ENCODE measurements around the gene RPAP3.

RPAP3 gene, protein sequence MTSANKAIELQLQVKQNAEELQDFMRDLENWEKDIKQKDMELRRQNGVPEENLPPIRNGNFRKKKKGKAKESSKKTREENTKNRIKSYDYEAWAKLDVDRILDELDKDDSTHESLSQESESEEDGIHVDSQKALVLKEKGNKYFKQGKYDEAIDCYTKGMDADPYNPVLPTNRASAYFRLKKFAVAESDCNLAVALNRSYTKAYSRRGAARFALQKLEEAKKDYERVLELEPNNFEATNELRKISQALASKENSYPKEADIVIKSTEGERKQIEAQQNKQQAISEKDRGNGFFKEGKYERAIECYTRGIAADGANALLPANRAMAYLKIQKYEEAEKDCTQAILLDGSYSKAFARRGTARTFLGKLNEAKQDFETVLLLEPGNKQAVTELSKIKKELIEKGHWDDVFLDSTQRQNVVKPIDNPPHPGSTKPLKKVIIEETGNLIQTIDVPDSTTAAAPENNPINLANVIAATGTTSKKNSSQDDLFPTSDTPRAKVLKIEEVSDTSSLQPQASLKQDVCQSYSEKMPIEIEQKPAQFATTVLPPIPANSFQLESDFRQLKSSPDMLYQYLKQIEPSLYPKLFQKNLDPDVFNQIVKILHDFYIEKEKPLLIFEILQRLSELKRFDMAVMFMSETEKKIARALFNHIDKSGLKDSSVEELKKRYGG

GRCh38 chr12:47705566-47706425 lies at the start of gene RPAP3:
RPAP3 (minus strand) TSS chr12:47706030; CDS start chr12:47702840, 3,190 bp downstream.
- DNase-seq = peak; percentile 91

DNA sequence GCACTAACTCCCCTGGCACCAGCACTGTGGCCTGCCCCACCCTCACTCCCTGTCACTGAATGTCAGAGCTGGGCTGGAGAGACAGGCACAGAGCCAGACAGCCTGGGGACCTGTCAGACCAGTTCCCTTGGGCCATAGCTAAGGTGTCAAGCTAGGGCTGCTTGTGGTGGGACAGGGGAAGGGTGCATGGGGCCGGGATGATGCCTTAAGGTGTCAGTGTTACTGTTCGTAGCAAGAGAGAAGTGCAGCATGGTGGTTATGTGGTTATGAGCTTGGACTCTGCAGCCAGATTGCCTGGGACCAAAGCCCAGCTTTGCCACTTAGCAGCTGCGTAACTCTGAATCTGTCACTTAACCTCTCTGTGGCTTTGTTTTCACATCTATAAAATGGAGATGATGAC lies 49.1 kb upstream of the RPAP3 start:
- DNase-seq = no peak

- no peak for DNase-seq
Observed at GRCh38 chr12:47754126-47754525, 48.3 kb upstream of the RPAP3 start.

DNA sequence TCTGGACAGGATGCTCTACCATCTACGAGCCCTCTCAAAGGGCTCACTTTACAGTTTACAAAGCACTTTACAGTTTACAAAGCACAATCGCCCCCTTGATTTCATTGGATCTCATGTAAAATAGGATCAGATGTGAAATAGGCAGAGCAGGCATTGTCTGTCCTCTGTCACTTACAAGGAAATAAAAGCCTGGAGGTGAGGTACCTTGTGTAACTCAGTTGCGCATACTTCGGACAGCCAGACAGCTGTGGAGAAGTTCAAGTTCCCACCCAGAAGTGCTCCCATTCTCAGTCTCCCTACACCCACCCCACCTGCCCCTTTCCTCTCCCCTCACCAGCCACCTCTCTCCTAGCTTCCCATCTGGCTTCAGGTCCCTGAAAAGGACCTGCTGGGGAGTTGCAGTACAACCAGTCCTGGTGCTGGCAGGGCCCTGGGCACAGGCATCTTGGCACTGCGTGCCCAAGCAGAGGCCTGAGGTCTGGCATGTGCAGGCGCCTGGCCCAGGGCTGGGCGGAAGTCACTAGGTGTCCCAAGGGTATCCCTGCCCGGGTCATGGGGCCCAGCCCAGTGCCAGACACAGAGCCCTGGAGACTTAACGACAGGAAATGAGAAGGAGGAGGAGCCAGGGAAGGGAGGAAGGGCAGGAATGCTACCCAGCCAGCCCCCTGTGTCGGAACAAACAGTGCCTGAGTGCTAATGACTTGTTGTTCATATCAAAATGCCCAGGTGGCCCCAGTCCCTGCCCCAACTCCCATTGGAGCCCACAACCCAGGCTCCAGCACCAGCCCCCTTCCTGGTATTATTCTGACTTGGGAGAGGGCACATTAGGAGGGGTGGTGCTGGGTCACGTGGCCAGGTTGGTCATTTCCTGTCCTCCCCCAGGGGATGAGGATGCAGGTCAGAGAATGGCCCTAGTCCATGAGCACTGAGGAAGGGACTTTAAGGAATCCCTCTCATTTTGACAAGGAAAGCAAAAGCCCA lies 47.5 kb upstream of the RPAP3 start:
- DNase-seq = no peak

- no peak for DNase-seq
Observed at GRCh38 chr12:47752552-47752951, 46.7 kb upstream of the RPAP3 start.

- no peak for DNase-seq
Observed at GRCh38 chr12:47752121-47752520, 46.3 kb upstream of the RPAP3 start.

DNA sequence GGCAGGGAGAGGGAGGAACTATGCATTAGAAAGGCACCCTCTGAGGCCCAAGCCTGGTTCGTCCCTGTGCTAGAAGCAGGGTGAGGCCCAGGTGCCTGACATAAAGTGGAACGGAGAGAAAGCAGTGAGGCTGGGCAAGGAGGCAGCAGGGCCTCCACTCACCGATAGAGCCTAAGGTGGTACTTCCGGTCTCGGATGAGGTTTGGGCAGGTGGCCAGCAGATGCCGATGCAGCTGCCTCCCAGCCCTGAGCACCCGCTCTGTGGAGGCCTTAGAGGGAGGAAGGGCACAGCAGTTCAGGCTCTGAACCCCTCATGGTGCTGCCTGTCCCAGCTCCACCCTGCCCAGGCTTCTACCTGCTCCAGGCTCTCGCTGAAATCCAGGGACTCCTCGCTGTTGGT lies 45.7 kb upstream of the RPAP3 start:
- no peak for DNase-seq

- DNase-seq = no peak
Observed at GRCh38 chr12:47750916-47751470, 45.2 kb upstream of the RPAP3 start.

DNA sequence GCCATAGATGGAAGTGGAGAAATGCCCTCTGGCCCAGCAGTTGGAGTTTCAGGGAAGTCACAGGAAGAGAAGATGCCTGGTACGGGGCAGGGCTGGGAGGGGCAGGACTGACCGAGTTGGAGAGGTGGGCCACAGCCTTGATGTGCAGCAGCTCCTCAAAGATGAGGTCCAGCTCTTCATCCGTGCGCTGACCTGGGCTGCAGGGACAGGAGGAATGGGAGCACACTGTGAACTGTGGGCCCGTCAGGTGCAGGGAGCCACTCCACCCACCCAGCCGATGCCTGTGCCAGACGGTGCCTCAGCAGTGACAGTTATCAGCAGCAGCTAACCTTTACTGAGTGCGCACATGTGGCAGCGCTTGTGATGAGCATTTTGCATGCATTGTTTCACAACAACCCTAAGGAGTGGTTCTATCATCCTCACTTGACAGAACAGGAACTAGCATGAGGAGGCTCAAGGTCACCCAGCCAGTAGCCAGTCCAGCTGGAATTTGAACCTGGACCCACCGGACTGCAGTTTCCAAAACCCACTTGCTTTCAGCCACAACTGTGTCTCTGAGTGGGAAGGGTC lies 44.5 kb upstream of the RPAP3 start:
- no peak for DNase-seq

DNA sequence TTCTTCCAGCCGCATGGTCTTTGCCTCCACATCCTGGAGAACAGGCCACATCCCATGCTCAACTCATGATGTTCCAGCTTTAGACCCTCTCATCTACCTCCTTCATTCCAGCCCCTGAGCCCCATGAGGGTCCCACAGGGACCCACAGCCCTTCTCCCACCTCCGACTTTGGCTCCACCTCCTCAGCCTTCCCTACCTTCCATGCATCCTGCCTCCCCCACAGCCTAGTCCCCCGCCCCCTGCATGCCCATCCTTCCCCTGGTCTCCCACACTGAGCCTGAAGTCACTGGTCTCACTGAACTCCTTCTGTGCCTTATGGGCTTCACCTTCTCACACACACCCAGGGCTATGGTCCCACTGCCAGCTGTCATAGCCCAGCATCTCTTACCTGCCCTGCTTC lies 43.1 kb upstream of the RPAP3 start:
- DNase-seq = no peak

GRCh38 chr12:47748507-47748828 lies 42.6 kb upstream of the RPAP3 start:
- DNase-seq = no peak

DNA sequence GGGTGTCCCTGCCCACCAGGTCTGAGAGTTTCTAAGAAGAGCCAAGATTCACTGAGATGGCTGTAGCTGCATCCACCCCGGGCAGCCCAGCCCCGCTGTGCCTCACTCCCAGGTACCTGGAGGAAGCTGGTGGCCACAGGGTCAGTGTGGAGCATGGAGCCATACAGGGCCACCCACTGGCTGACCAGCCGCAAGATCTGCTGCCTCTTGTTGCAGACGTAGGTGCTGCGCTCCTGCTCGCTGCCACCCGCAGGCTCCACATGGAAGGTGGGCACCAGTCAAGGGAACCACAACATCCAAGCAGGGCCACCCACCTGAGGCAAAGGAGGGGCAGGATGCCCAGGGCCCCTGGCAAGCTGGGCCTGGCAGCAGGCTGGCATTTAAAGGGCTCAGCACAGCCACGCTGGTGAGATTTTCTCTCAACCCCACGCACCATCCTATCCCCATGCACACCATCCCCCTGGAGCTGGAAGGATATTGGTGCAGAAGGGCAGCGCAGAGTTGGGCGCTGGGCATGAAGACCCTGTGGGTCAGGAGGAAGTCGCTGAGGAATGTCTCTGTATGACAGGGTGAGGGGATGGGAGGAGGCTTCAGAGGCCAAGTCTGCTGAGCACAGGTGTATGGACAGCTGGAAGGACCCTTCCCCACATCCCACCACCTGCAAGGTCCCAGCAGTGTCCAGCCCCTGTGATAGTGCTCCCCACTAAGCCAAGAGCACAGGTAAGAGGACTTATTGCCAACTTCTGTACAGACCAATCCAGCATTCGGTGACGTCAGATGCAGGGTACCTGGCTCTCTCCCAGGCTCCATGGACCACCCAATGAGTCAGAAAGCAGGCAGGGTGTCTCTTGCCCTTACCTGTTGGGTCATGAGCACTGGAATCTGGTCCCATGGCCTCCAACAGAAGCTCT lies 42.0 kb upstream of the RPAP3 start:
- no peak for DNase-seq

- no peak for DNase-seq
Observed at GRCh38 chr12:47747126-47747525, 41.3 kb upstream of the RPAP3 start.

GRCh38 chr12:47746523-47746922 lies 40.7 kb upstream of the RPAP3 start:
- DNase-seq = no peak

DNA sequence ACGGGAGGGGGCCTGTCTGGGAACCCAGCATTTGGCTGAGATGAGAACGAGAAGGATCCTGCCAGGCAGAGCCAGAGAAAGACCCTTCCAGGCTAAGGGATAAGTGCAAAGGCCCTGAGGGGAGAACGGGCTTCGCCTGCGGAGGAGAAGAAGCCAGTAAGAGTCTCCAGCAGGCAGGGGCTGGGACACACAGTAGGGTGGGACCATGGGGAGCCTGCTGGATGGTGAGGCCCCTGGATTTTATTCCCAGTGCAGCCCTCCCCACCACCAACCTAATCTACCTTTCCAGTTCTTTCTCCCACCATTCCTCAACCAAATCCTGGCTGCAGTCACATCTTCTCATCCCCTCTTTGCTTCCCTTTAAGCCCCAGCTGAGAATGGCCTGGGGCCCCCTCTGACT lies 40.2 kb upstream of the RPAP3 start:
- no peak for DNase-seq

DNA sequence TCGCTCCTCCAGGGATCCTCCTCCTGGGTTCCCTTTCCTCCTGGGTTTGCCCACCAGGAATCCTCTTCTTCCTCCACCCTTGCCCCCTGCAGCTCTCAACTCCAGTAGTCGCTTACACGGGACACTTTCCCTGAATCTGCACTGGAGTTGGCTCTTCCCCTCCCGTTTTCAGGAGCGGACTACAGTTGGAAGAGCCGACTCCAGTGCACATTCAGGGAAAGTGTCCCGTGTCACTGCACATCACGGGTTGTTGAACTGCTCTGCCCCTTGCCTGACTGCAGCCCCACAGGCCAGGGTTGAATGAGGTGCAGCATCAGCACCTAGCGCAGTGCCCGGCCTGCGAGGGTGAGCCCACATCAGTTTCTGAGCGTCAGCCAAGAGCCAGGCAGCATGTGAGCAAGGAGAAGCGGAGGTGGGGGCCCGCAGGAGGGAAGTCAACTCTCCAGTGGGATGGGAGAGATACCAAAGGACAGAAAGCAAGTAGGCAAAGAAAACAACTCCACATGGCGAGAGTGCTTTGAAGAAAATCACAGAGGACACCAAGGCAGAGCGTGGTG lies 39.7 kb upstream of the RPAP3 start:
- DNase-seq = no peak

GRCh38 chr12:47744778-47745436 lies 39.1 kb upstream of the RPAP3 start:
- DNase-seq = no peak

DNA sequence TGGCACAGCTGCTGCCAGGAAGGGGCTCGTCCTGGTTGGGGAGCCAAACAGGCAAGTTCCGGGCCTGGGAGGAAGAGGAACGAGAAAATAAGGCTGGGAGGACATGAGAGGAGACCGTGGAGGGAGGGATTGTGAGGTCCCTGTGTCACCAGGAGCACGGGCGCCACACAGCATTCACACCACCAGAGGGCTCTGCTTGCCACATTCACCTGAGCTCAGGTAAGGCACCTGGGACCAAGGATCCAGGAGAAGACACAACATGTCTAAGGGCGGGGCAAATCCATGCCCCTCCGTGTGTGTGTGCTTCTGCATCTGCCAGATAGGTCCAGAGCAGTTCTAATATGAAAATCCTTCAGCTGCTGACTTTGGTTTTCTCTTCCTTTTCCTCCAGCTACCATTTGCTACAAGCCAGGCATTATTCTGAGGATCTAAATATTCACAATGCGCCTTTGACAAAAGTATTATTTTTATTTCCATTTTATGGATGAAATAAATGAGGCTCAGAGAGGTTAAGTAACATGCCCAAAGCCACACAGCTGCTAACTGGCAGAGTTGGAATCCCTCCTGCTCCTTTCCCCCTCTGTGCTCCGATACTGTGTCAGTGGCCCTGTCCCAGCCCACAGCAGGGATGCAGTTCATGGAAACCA lies 38.3 kb upstream of the RPAP3 start:
- peak; percentile 38 for DNase-seq

DNA sequence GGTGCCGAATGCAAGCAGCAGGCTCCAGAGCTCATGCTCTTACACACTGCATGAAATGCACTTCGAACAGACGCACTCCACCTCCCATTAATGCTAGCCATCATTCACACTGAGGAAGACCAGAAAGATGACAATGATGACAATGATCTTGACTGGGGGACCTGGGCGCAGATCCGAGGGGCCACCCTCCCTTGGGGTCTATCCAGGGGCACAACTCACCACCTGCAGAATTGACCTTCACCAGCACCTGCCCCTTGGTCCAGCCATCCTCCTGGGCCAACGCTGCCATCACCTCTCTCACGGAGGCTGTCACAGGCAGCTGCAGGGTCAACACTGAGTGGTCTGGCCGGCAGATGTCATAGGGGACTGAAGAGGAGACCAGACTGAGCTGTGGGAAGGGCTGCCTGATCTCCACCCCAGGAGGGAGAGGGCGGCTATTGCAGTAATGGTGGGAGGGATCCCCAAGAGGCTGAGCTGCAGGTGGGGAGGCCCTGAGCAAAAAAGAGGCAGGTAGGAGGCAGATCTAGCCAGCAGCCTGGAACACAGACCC lies 37.6 kb upstream of the RPAP3 start:
- no peak for DNase-seq
